ENCODE results near the gene SLC39A12. TPM values are rescaled to one million over a fixed set of nuclear protein-coding genes. Genes with fewer than 3 reads are reported as not detected.

Gene SLC39A12
- polyA plus RNA-seq, 1 of the 3 experiments (the other 2 are of a cell fraction): not detected

DNA sequence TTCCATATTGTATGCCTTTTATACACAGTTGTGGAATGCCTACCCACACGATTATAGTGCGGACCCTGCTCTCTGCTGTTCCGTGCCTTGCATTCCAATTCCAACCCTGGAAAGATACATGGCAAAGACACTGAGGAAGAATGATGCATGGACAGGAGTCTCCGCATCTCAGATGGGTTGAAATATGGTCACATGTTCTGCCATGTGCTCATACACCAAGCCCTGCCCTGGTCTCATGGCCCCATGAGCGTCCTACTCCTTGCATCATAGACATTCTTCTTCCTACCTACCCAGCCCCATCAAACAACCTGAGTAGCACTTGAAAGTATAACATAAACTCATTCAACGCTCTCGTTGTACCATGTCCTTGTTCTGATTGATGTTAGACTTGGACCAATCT is 6.3 kb downstream of the SLC39A12 start:
- TF ChIP-seq SIN3A (IDR thresholded peaks at IDR 0.05; ENCODE audit: borderline replicate concordance, low read depth, low read length) (no peak), RXRA (IDR thresholded peaks at IDR 0.05; ENCODE audit: borderline replicate concordance, low read depth) (no peak), EZH2phosphoT487 (IDR thresholded peaks at IDR 0.05; ENCODE audit: borderline replicate concordance, low read depth) (no peak), TCF12 (IDR thresholded peaks at IDR 0.05) (no peak), RFX5 (IDR thresholded peaks at IDR 0.05; ENCODE audit: low read length) (no peak), RAD21 (IDR thresholded peaks at IDR 0.05; ENCODE audit: low read length) (no peak), GATA2 (CRISPR knock-in tag; IDR thresholded peaks at IDR 0.05) (no peak), MEF2A (IDR thresholded peaks at IDR 0.05; ENCODE audit: borderline replicate concordance, low read depth) (no peak), TEAD4 (IDR thresholded peaks at IDR 0.05; ENCODE audit: borderline replicate concordance, insufficient read depth) (no peak), SMC3 (IDR thresholded peaks at IDR 0.05; ENCODE audit: low read depth, low read length) (no peak), ELF1 (IDR thresholded peaks at IDR 0.05) (no peak), NRF1 (IDR thresholded peaks at IDR 0.05; ENCODE audit: low read depth, low read length) (no peak), YY1 (IDR thresholded peaks at IDR 0.05; ENCODE audit: low read depth) (no peak)
- TF ChIP-seq, protein P1, sequence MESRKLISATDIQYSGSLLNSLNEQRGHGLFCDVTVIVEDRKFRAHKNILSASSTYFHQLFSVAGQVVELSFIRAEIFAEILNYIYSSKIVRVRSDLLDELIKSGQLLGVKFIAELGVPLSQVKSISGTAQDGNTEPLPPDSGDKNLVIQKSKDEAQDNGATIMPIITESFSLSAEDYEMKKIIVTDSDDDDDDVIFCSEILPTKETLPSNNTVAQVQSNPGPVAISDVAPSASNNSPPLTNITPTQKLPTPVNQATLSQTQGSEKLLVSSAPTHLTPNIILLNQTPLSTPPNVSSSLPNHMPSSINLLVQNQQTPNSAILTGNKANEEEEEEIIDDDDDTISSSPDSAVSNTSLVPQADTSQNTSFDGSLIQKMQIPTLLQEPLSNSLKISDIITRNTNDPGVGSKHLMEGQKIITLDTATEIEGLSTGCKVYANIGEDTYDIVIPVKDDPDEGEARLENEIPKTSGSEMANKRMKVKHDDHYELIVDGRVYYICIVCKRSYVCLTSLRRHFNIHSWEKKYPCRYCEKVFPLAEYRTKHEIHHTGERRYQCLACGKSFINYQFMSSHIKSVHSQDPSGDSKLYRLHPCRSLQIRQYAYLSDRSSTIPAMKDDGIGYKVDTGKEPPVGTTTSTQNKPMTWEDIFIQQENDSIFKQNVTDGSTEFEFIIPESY (IDR thresholded peaks at IDR 0.05; ENCODE audit: borderline replicate concordance, low read depth): no peak
- TF ChIP-seq, protein P2, sequence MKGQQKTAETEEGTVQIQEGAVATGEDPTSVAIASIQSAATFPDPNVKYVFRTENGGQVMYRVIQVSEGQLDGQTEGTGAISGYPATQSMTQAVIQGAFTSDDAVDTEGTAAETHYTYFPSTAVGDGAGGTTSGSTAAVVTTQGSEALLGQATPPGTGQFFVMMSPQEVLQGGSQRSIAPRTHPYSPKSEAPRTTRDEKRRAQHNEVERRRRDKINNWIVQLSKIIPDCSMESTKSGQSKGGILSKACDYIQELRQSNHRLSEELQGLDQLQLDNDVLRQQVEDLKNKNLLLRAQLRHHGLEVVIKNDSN (IDR thresholded peaks at IDR 0.05; ENCODE audit: borderline replicate concordance, low read depth): no peak
- no peak overlapping the region for H3K4me2 ChIP-seq
- H3K9ac ChIP-seq: no peak overlapping the region
- 83% methylated on average over 6 of the region's 7 CpGs for WGBS (ENCODE audit: low lambda C conversion rate)
- no peaks in the 10 kb centered on the region for H3K36me3 ChIP-seq (replicated peaks in 1 of 2; ENCODE audit: control insufficient read depth in 1 of 2, insufficient read depth in 2 of 2, low read length in 1 of 2)
- no peak overlapping the region for H3K27ac ChIP-seq (ENCODE audit: low read depth in 2 of 2, low read length in 1 of 2)
- CTCF ChIA-PET: interaction anchor here (1.4 kb wide), 1 partner anchor 23 kb away, joined by 3 read pairs; no protein-coding TSS in a partner anchor
- no peak overlapping the region for H2AFZ ChIP-seq (ENCODE audit: low read depth)
- H3K79me2 ChIP-seq (ENCODE audit: insufficient read depth): no peaks in the 10 kb centered on the region
- POLR2A ChIA-PET: no interaction called here
- no peaks in the 10 kb centered on the region for H4K20me1 ChIP-seq (ENCODE audit: insufficient read depth)
- no peaks in the 10 kb centered on the region for H3K9me2 ChIP-seq
- no peaks in the 10 kb centered on the region for H3F3A ChIP-seq (replicated peaks; ENCODE audit: insufficient read depth)
- no peak overlapping the region for H3K4me3 ChIP-seq (ENCODE audit: low read depth in 2 of 2, low read length in 1 of 2)
- DNase-seq: no peak
- no peaks in the 10 kb centered on the region for H3K9me3 ChIP-seq
- no peaks in the 10 kb centered on the region for H3K4me1 ChIP-seq (ENCODE audit: control insufficient read depth in 1 of 2, insufficient read depth in 2 of 2, low read depth in 1 of 2, low read length in 1 of 2)
- no peaks in the 10 kb centered on the region for H3K27me3 ChIP-seq (ENCODE audit: insufficient read depth)

GRCh38 chr10:17959870-17960269 is 8.2 kb downstream of the SLC39A12 start:
- Histone ChIP-seq H4K20me1 (ENCODE audit: insufficient read depth) (no peaks in the 10 kb centered on the region), H3K9me2 (no peaks in the 10 kb centered on the region), H3F3A (replicated peaks; ENCODE audit: insufficient read depth) (no peaks in the 10 kb centered on the region), H2AFZ (ENCODE audit: low read depth) (no peak overlapping the region), H3K36me3 (replicated peaks in 1 of 2; ENCODE audit: control insufficient read depth in 1 of 2, insufficient read depth in 2 of 2, low read length in 1 of 2) (no peaks in the 10 kb centered on the region), H3K4me3 (ENCODE audit: low read depth in 2 of 2, low read length in 1 of 2) (no peak overlapping the region), H3K27ac (ENCODE audit: low read depth in 2 of 2, low read length in 1 of 2) (no peak overlapping the region), H3K9me3 (no peaks in the 10 kb centered on the region), H3K27me3 (ENCODE audit: insufficient read depth) (no peaks in the 10 kb centered on the region), H3K79me2 (ENCODE audit: insufficient read depth) (no peaks in the 10 kb centered on the region), H3K9ac (no peak overlapping the region), H3K4me2 (no peak overlapping the region), H3K4me1 (ENCODE audit: control insufficient read depth in 1 of 2, insufficient read depth in 2 of 2, low read depth in 1 of 2, low read length in 1 of 2) (no peaks in the 10 kb centered on the region)
- WGBS (ENCODE audit: low lambda C conversion rate): 15% methylated on average over 2 of the region's 2 CpGs
- ChIA-PET POLR2A (no interaction called here), CTCF (no interaction called here)
- DNase-seq: no peak
- TF ChIP-seq YY1 (IDR thresholded peaks at IDR 0.05; ENCODE audit: low read depth): no peak
- TF ChIP-seq MXI1 (IDR thresholded peaks at IDR 0.05; ENCODE audit: low read depth, low read length): no peak
- TF ChIP-seq POLR2AphosphoS5 (IDR thresholded peaks at IDR 0.05; ENCODE audit: low read depth, low read length): no peak
- TF ChIP-seq CTCF (IDR thresholded peaks at IDR 0.05): no peak
- no peak for TF ChIP-seq TAF1 (IDR thresholded peaks at IDR 0.05; ENCODE audit: borderline replicate concordance, low read depth, low read length)
- TF ChIP-seq RXRA (IDR thresholded peaks at IDR 0.05; ENCODE audit: borderline replicate concordance, low read depth): no peak
- no peak for TF ChIP-seq JUND (IDR thresholded peaks at IDR 0.05)
- no peak for TF ChIP-seq GATA2 (CRISPR knock-in tag; IDR thresholded peaks at IDR 0.05)
- TF ChIP-seq ELF1 (IDR thresholded peaks at IDR 0.05): no peak
- no peak for TF ChIP-seq TCF12 (IDR thresholded peaks at IDR 0.05)
- TF ChIP-seq RFX5 (IDR thresholded peaks at IDR 0.05; ENCODE audit: low read length): no peak
- TF ChIP-seq IRF3 (IDR thresholded peaks at IDR 0.05; ENCODE audit: low read depth, low read length): no peak

Measured in SK-N-SH (cell line).